ENCODE measurements around the gene SPRY4.

DNA sequence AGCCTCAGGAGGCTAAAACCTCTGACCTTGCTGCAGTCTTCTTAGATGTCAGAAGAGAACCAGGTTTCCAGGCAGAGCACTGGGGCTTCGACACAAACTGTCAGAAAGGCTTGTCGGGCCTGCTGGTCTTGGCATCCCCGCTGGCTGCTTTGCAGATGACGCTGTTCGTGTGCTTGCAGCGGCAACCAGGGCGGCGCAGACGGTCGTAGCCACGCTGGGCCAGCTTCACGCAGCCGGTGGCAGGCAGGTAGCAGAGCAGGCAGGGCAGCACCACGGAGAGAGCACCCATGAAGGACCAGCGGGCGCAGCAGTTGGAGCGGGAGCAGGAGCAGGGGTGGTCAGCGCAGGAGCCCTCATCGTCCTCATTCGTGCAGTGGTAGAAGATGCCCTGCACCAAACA is 10.7 kb downstream of the SPRY4 start:
- TF ChIP-seq, protein P1, sequence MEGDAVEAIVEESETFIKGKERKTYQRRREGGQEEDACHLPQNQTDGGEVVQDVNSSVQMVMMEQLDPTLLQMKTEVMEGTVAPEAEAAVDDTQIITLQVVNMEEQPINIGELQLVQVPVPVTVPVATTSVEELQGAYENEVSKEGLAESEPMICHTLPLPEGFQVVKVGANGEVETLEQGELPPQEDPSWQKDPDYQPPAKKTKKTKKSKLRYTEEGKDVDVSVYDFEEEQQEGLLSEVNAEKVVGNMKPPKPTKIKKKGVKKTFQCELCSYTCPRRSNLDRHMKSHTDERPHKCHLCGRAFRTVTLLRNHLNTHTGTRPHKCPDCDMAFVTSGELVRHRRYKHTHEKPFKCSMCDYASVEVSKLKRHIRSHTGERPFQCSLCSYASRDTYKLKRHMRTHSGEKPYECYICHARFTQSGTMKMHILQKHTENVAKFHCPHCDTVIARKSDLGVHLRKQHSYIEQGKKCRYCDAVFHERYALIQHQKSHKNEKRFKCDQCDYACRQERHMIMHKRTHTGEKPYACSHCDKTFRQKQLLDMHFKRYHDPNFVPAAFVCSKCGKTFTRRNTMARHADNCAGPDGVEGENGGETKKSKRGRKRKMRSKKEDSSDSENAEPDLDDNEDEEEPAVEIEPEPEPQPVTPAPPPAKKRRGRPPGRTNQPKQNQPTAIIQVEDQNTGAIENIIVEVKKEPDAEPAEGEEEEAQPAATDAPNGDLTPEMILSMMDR (IDR thresholded peaks at IDR 0.05; ENCODE audit: low read depth, low read length, missing input control), result no peak
- TF ChIP-seq, protein P2, sequence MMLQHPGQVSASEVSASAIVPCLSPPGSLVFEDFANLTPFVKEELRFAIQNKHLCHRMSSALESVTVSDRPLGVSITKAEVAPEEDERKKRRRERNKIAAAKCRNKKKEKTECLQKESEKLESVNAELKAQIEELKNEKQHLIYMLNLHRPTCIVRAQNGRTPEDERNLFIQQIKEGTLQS (IDR thresholded peaks at IDR 0.05), result no peak
- no peak for TF ChIP-seq TAF1 (conservative IDR thresholded peaks at IDR 0.05)
- TF ChIP-seq RAD21 (IDR thresholded peaks at IDR 0.05), result no peak
- TF ChIP-seq, protein P3, sequence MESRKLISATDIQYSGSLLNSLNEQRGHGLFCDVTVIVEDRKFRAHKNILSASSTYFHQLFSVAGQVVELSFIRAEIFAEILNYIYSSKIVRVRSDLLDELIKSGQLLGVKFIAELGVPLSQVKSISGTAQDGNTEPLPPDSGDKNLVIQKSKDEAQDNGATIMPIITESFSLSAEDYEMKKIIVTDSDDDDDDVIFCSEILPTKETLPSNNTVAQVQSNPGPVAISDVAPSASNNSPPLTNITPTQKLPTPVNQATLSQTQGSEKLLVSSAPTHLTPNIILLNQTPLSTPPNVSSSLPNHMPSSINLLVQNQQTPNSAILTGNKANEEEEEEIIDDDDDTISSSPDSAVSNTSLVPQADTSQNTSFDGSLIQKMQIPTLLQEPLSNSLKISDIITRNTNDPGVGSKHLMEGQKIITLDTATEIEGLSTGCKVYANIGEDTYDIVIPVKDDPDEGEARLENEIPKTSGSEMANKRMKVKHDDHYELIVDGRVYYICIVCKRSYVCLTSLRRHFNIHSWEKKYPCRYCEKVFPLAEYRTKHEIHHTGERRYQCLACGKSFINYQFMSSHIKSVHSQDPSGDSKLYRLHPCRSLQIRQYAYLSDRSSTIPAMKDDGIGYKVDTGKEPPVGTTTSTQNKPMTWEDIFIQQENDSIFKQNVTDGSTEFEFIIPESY (IDR thresholded peaks at IDR 0.05), result no peak
- TF ChIP-seq, protein P4, sequence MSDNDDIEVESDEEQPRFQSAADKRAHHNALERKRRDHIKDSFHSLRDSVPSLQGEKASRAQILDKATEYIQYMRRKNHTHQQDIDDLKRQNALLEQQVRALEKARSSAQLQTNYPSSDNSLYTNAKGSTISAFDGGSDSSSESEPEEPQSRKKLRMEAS (IDR thresholded peaks at IDR 0.05), result no peak
- TF ChIP-seq SP1 (IDR thresholded peaks at IDR 0.05), result no peak
- TF ChIP-seq HNF4G (IDR thresholded peaks at IDR 0.05), result no peak
- TF ChIP-seq RXRA (IDR thresholded peaks at IDR 0.05), result no peak
- no peak for TF ChIP-seq HNF4A (conservative IDR thresholded peaks at IDR 0.05)

Data from liver (tissue), 3 donors.